IPS DF 6.9 (cell line): ENCODE results near the gene CCDC57.

Source experiments
- DNase-seq: peaks from one replicate; pipeline ENCODE4 v3.0.0-alpha.2; 2013; ENCODE audit warnings: low read depth, low spot score
- H3K27ac ChIP-seq: one replicate; pipeline ENCODE4 v1.5.1; 2013; ENCODE audit warnings: low read length, control low read depth
- H3K27me3 ChIP-seq: 2 replicates; pipeline ENCODE4 v1.6.1; 2013; ENCODE audit warnings: mild to moderate bottlenecking, low read length; ENCODE audit not compliant: control insufficient read depth, insufficient read depth
- H3K36me3 ChIP-seq: 2 replicates; pipeline ENCODE4 v1.6.1; 2013; ENCODE audit warnings: low read length; ENCODE audit not compliant: control insufficient read depth, insufficient read depth
- H3K4me1 ChIP-seq: 2 replicates; pipeline ENCODE4 v1.6.1; 2013; ENCODE audit warnings: low read length; ENCODE audit not compliant: control insufficient read depth, insufficient read depth
- H3K4me3 ChIP-seq: 2 replicates; pipeline ENCODE4 v1.5.1; 2013; ENCODE audit warnings: mild to moderate bottlenecking, low read length
- H3K9me3 ChIP-seq: 2 replicates; pipeline ENCODE4 v1.6.1; 2013; ENCODE audit warnings: low read length, inconsistent platforms; ENCODE audit not compliant: control insufficient read depth, insufficient read depth
- WGBS: extraction: QIAGEN DNeasy Blood & Tissue Kit; methylation state at CpG from one replicate; pipeline ENCODE4 v1.1.7; 2013; ENCODE audit warnings: mixed read lengths, missing lambda C conversion rate; ENCODE audit not compliant: insufficient read length, insufficient coverage; 5-methylcytosine and 5-hydroxymethylcytosine counted together

CCDC57 gene

GRCh38 chr17:82228278-82228841 is 15.7 kb upstream of the CCDC57 start:
- no peak for DNase-seq
- WGBS = no CpG with 5 or more reads among the region's 63 CpGs
- H3K4me1 ChIP-seq = peaks cover 6% of the 10 kb centered on the region; the same call in 1 of the 2 replicates
- H3K27me3 ChIP-seq = peaks cover 18% of the 10 kb centered on the region
- H3K27ac ChIP-seq = no peak overlapping the region
- H3K9me3 ChIP-seq = no peaks in the 10 kb centered on the region
- H3K36me3 ChIP-seq = no peaks in the 10 kb centered on the region
- H3K4me3 ChIP-seq = peak overlapping the region; percentile 45; the same call in 1 of the 2 replicates

GRCh38 chr17:82227629-82228277 is 15.1 kb upstream of the CCDC57 start:
- H3K36me3 ChIP-seq = no peaks in the 10 kb centered on the region
- H3K9me3 ChIP-seq = no peaks in the 10 kb centered on the region
- H3K27ac ChIP-seq = no peak overlapping the region
- no CpG with 5 or more reads among the region's 18 CpGs for WGBS
- peaks cover 6% of the 10 kb centered on the region; the same call in 1 of the 2 replicates for H3K4me1 ChIP-seq
- H3K27me3 ChIP-seq = peaks cover 18% of the 10 kb centered on the region
- DNase-seq = no peak
- peak overlapping the region; percentile 45; the same call in 1 of the 2 replicates for H3K4me3 ChIP-seq

- Histone ChIP-seq H3K9me3 (no peaks in the 10 kb centered on the region), H3K4me1 (peaks cover 2% of the 10 kb centered on the region; the same call in 1 of the 2 replicates), H3K27me3 (peaks cover 18% of the 10 kb centered on the region), H3K27ac (no peak overlapping the region), H3K36me3 (no peaks in the 10 kb centered on the region), H3K4me3 (no peak overlapping the region)
- WGBS = no CpG with 5 or more reads among the region's 16 CpGs
- no peak for DNase-seq
Measured at GRCh38 chr17:82226809-82227628, 14.4 kb upstream of the CCDC57 start.

- Histone ChIP-seq H3K4me1 (0 out of 2 replicates have a peak, but pooled peaks cover 2% of the 10 kb centered on the region), H3K4me3 (no peak overlapping the region), H3K9me3 (no peaks in the 10 kb centered on the region), H3K36me3 (no peaks in the 10 kb centered on the region), H3K27me3 (peaks cover 18% of the 10 kb centered on the region), H3K27ac (no peak overlapping the region)
- no CpG with 5 or more reads among the region's 15 CpGs for WGBS
- no peak for DNase-seq
Measured at GRCh38 chr17:82226146-82226808, 13.6 kb upstream of the CCDC57 start.

- H3K27ac ChIP-seq = no peak overlapping the region
- DNase-seq = no peak
- 0 out of 2 replicates have a peak, but pooled peaks cover 2% of the 10 kb centered on the region for H3K4me1 ChIP-seq
- H3K27me3 ChIP-seq = peaks cover 18% of the 10 kb centered on the region
- H3K36me3 ChIP-seq = no peaks in the 10 kb centered on the region
- no CpG with 5 or more reads among the region's 24 CpGs for WGBS
- no peak overlapping the region for H3K4me3 ChIP-seq
- no peaks in the 10 kb centered on the region for H3K9me3 ChIP-seq
Measured at GRCh38 chr17:82225368-82226029, 12.9 kb upstream of the CCDC57 start.

- H3K4me1 ChIP-seq = 0 out of 2 replicates have a peak, but pooled peaks cover 2% of the 10 kb centered on the region
- H3K9me3 ChIP-seq = no peaks in the 10 kb centered on the region
- WGBS = no CpG with 5 or more reads among the region's 8 CpGs
- H3K36me3 ChIP-seq = no peaks in the 10 kb centered on the region
- no peak overlapping the region for H3K4me3 ChIP-seq
- no peak overlapping the region for H3K27ac ChIP-seq
- peaks cover 12% of the 10 kb centered on the region for H3K27me3 ChIP-seq
- DNase-seq = no peak
Measured at GRCh38 chr17:82224666-82225065, 12.0 kb upstream of the CCDC57 start.

GRCh38 chr17:82223517-82223916 is 10.9 kb upstream of the CCDC57 start:
- Histone ChIP-seq H3K36me3 (no peaks in the 10 kb centered on the region), H3K4me3 (no peak overlapping the region), H3K27me3 (peaks cover 6% of the 10 kb centered on the region; the same call in 1 of the 2 replicates), H3K9me3 (no peaks in the 10 kb centered on the region), H3K27ac (no peak overlapping the region), H3K4me1 (no peaks in the 10 kb centered on the region)
- DNase-seq = no peak
- whole genome bisulfite sequencing = no CpG with 5 or more reads among the region's 5 CpGs

- H3K4me3 ChIP-seq = no peak overlapping the region
- no peak for DNase-seq
- H3K27me3 ChIP-seq = peaks cover 2% of the 10 kb centered on the region; the same call in 1 of the 2 replicates
- no CpG with 5 or more reads among the region's 10 CpGs for WGBS
- H3K4me1 ChIP-seq = no peaks in the 10 kb centered on the region
- H3K36me3 ChIP-seq = no peaks in the 10 kb centered on the region
- H3K27ac ChIP-seq = no peak overlapping the region
- no peaks in the 10 kb centered on the region for H3K9me3 ChIP-seq
Measured at GRCh38 chr17:82222816-82223215, 10.2 kb upstream of the CCDC57 start.

- no peak for DNase-seq
- no peak overlapping the region for H3K4me3 ChIP-seq
- H3K27ac ChIP-seq = no peak overlapping the region
- no CpG with 5 or more reads among the region's 10 CpGs for WGBS
- H3K9me3 ChIP-seq = no peaks in the 10 kb centered on the region
- H3K4me1 ChIP-seq = no peaks in the 10 kb centered on the region
- no peaks in the 10 kb centered on the region for H3K36me3 ChIP-seq
- H3K27me3 ChIP-seq = no peaks in the 10 kb centered on the region
Measured at GRCh38 chr17:82221341-82221902, 8.8 kb upstream of the CCDC57 start.
